ENCODE results near the gene DERL3. TPM values are rescaled to one million over a fixed set of nuclear protein-coding genes. Genes with fewer than 3 reads are reported as not detected.

DERL3 gene
- polyA plus RNA-seq, 1 donor (not counting 4 experiments of a cell fraction or from before 2014, with no cell fraction given), result 0.05 TPM

GRCh38 chr22:23803001-23803819 lies 35.6 kb downstream of the DERL3 start:
- Histone ChIP-seq H3K9me1 (ENCODE audit: control insufficient read depth, extremely low read depth, insufficient read depth, low read length) (no peaks in the 10 kb centered on the region), H3K27me3 (ENCODE audit: control insufficient read depth, extremely low read depth, insufficient read depth, low read length) (no peaks in the 10 kb centered on the region), H3K79me2 (ENCODE audit: control insufficient read depth, insufficient read depth, low read length) (no peaks in the 10 kb centered on the region), H2AFZ (ENCODE audit: control insufficient read depth, low read length) (no peak overlapping the region), H3K27ac (ENCODE audit: control insufficient read depth, insufficient read depth, low read length) (no peak overlapping the region), H3K36me3 (ENCODE audit: control insufficient read depth in 2 of 2, extremely low read depth in 1 of 2, insufficient read depth in 2 of 2, low read length in 2 of 2) (peaks cover 39% of the 10 kb centered on the region in 2 experiments), H3K9ac (ENCODE audit: control insufficient read depth, extremely low read depth, insufficient read depth, low read length) (no peak overlapping the region), H3K4me1 (ENCODE audit: control insufficient read depth, extremely low read depth, insufficient read depth, low read length) (no peaks in the 10 kb centered on the region), H3K9me3 (ENCODE audit: control insufficient read depth, low read depth, low read length) (no peaks in the 10 kb centered on the region), H3K4me2 (ENCODE audit: control insufficient read depth, extremely low read depth, insufficient read depth, low read depth, low read length) (no peak overlapping the region), H4K20me1 (ENCODE audit: control insufficient read depth, extremely low read depth, insufficient read depth, low read length) (no peaks in the 10 kb centered on the region), H3K4me3 (ENCODE audit: control insufficient read depth in 2 of 3, extremely low read depth in 1 of 3, insufficient read depth in 2 of 3, low read depth in 1 of 3, low read length in 3 of 3) (no peak overlapping the region)
- dilution Hi-C loops (cut with MboI; ENCODE audit: extremely low pct_ligation_motif_present, low sequenced_read_pairs), result no loop called here
- TF ChIP-seq, protein P1, sequence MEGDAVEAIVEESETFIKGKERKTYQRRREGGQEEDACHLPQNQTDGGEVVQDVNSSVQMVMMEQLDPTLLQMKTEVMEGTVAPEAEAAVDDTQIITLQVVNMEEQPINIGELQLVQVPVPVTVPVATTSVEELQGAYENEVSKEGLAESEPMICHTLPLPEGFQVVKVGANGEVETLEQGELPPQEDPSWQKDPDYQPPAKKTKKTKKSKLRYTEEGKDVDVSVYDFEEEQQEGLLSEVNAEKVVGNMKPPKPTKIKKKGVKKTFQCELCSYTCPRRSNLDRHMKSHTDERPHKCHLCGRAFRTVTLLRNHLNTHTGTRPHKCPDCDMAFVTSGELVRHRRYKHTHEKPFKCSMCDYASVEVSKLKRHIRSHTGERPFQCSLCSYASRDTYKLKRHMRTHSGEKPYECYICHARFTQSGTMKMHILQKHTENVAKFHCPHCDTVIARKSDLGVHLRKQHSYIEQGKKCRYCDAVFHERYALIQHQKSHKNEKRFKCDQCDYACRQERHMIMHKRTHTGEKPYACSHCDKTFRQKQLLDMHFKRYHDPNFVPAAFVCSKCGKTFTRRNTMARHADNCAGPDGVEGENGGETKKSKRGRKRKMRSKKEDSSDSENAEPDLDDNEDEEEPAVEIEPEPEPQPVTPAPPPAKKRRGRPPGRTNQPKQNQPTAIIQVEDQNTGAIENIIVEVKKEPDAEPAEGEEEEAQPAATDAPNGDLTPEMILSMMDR (optimal IDR thresholded peaks at IDR 0.05 in 1 of 3, IDR thresholded peaks at IDR 0.05 in 1 of 3, conservative IDR thresholded peaks at IDR 0.05 in 1 of 3; ENCODE audit: extremely low read depth in 1 of 3, insufficient read depth in 2 of 3, low read length in 3 of 3), result no peak
- TF ChIP-seq EZH2 (IDR thresholded peaks at IDR 0.05; ENCODE audit: low read length), result no peak
- DNase-seq (ENCODE audit: low read depth, low spot score) (no peak), FAIRE-seq (no peak)

GRCh38 chr22:23801886-23802377 lies 36.9 kb downstream of the DERL3 start:
- DNase-seq (ENCODE audit: low read depth, low spot score) (no peak), FAIRE-seq (no peak)
- TF ChIP-seq EZH2 (IDR thresholded peaks at IDR 0.05; ENCODE audit: low read length), result no peak
- TF ChIP-seq, protein P1 (optimal IDR thresholded peaks at IDR 0.05 in 1 of 3, IDR thresholded peaks at IDR 0.05 in 1 of 3, conservative IDR thresholded peaks at IDR 0.05 in 1 of 3; ENCODE audit: extremely low read depth in 1 of 3, insufficient read depth in 2 of 3, low read length in 3 of 3), result no peak
- no peaks in the 10 kb centered on the region for H3K9me1 ChIP-seq (ENCODE audit: control insufficient read depth, extremely low read depth, insufficient read depth, low read length)
- no peak overlapping the region for H2AFZ ChIP-seq (ENCODE audit: control insufficient read depth, low read length)
- no peaks in the 10 kb centered on the region for H3K4me1 ChIP-seq (ENCODE audit: control insufficient read depth, extremely low read depth, insufficient read depth, low read length)
- H3K4me3 ChIP-seq (ENCODE audit: control insufficient read depth in 2 of 3, extremely low read depth in 1 of 3, insufficient read depth in 2 of 3, low read depth in 1 of 3, low read length in 3 of 3), result no peak overlapping the region
- no peaks in the 10 kb centered on the region for H4K20me1 ChIP-seq (ENCODE audit: control insufficient read depth, extremely low read depth, insufficient read depth, low read length)
- dilution Hi-C loops (cut with MboI; ENCODE audit: extremely low pct_ligation_motif_present, low sequenced_read_pairs), result no loop called here
- H3K27ac ChIP-seq (ENCODE audit: control insufficient read depth, insufficient read depth, low read length), result no peak overlapping the region
- H3K9ac ChIP-seq (ENCODE audit: control insufficient read depth, extremely low read depth, insufficient read depth, low read length), result no peak overlapping the region
- H3K4me2 ChIP-seq (ENCODE audit: control insufficient read depth, extremely low read depth, insufficient read depth, low read depth, low read length), result no peak overlapping the region
- H3K27me3 ChIP-seq (ENCODE audit: control insufficient read depth, extremely low read depth, insufficient read depth, low read length), result no peaks in the 10 kb centered on the region
- H3K9me3 ChIP-seq (ENCODE audit: control insufficient read depth, low read depth, low read length), result no peaks in the 10 kb centered on the region
- H3K36me3 ChIP-seq (ENCODE audit: control insufficient read depth in 2 of 2, extremely low read depth in 1 of 2, insufficient read depth in 2 of 2, low read length in 2 of 2), result peaks cover 41 to 43% of the 10 kb centered on the region in 2 experiments
- no peaks in the 10 kb centered on the region for H3K79me2 ChIP-seq (ENCODE audit: control insufficient read depth, insufficient read depth, low read length)
